ENCODE measurements around the gene PRR16.

The PRR16 gene

DNA sequence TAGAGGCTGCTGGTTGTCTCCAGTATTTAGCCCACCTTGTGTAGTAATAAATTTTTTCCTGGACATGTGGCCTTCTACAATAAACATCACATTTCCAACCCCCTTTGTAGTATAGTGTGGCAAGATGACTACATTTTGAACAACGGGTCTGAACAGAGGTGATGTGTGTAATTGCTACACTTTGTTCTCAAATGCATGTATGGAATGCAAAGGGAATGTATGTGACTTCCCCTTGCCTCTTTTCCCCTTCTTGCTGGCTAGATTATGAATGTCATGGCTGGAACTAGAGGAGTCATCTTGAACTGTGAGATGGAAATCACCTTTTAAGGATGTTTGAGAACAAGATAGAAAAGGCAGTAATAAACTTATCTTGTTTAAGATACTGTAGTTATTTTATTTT, 54.5 kb downstream of the PRR16 start:
- no peak for FAIRE-seq

DNA sequence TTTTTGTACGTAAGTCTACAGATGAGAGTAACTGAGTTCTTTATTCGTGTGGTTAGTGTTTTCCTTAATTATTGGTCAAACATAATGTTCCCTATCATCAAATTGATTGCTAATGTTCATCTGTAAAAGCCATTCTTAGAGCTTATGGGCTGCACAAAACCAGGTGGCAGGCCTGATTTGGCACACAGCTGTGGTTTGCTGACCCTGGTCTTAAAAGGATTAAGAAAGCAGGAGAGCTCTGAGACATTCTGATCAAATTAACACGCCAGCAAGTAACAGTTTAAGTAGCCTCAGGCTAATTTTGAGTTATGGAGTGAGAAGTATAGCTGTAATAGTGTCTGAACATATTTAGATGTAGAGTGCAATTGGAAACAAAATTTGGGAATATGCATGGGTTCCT, 63.2 kb downstream of the PRR16 start:
- FAIRE-seq: no peak

DNA sequence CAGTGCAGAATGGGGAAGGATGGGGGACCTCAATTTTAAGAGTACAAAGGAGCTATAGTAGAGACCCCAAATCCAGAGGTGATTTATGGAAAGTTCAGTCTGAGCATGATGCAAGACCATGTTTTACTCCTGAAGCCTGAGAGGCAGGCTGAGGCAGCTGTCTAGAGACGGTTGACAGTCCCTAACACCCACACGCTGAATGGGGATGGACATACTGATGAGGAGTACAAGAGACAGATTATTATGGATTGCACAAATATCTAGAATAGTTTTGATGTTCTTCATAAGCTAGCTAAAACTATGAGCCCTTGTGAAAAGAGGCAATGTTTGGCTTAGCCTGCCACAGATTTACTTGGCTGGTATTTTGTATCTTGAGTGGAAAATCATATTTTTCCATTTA, 64.5 kb downstream of the PRR16 start:
- FAIRE-seq: no peak

DNA sequence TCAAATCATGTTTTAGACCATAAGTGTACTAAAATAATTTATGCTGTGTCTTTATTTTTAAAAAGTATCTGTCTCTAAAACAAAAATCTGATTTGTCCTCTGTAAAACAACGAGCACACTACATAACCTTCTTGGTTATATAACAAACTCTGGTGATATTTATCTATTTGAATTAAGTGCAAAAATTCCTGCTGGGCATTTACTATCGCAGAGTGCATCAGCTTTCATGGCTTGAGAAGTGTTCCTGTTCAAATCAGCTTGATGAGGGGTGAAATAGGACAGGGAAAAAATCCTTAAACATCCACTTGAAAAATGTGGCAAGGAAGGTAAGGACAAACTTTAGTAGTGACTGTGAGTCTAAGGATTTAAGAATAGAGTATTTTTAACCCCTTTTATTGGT, 65.3 kb downstream of the PRR16 start:
- no peak for FAIRE-seq

DNA sequence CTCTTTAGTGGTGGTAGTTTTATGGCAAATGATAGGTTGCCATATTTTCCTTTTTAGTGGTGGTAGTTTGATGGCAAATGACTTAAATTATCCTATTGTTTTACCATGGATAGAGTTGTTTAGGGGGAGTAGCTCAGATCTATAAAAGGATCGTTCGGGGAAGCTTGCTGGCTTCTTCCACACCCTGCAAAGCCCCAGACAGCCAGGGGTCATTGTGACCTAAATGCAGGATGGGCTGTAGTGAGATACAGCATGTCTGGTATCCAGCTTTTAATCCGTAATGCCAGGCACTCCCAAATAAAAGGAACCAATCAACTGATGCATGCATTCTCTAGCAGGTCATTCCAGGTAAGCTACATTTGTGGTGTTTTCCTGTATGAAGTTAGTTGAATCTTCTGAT, 67.1 kb downstream of the PRR16 start:
- no peak for FAIRE-seq

DNA sequence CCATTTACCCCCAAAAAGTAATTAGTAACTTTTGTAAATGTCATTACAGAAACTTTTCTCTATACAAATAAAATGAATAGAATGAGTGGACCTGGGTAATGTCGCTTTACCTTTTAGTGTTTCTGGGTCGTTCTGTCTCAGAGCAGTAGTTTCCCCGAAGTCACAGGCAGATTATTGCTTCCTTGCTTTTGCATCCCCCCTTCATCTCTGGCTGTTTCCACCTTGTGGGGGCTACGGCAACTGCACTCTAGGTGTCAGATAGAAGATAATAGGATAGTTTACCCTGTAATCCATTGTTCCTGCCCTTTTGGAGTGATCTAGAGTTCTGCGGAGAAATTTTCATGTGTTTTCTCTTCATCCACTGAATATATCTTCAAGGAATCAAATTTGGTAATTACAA, 68.7 kb downstream of the PRR16 start:
- no peak for FAIRE-seq

DNA sequence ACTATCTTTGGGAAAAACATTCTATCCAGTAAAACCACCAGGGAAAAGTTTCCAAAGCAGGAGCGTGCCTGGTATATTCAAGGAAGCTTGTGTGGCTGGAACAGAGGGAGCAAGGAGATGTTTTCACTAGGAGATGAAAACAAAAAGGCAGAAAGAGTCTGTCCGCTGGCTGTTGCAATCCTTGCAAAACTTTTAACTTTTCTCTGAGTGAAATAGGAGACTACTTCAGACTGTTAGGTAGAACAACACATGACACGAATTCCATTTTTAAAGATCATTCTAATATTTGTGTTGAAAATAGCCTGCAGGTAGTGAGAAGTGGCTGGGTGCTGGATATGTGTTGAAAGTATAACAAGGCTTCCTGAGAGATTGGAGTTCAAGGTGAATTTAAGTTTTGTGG, 69.5 kb downstream of the PRR16 start:
- FAIRE-seq: no peak

DNA sequence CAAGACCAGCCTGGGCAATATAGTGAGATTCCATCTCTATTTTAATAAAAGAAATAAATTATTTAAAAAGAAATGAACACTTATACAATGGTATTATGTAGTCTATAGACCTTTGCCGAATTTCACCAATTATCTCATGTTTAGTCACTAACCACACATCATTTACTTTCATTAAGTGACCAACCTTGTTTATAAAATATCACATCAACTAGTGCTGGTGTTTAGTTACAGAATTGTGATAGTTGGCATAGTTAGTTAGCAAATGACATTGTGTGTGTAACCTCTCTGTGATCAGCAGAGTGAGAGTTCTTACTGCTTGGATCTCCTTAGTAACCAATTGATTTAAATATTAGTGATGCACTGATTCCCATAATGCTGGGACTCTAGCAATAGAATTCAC, 71.8 kb downstream of the PRR16 start:
- FAIRE-seq: no peak

DNA sequence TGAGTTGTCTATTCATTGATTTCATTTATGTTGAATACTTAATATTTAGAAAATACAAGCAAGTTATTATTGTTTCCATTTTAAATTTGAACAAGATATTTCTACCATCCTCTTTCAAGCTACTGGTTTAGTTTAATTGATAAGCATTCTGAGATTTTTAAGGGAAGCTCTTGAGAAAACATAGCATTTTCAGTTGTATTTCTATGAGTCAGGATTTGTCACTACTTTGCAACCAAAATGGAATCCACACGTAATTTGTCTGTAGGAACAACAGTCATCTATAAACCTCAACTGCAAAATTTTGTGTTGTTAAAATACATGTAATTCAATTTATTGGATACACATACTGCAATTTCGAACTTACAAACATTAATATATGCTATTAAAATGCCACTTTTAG, 74.0 kb downstream of the PRR16 start:
- FAIRE-seq: no peak

DNA sequence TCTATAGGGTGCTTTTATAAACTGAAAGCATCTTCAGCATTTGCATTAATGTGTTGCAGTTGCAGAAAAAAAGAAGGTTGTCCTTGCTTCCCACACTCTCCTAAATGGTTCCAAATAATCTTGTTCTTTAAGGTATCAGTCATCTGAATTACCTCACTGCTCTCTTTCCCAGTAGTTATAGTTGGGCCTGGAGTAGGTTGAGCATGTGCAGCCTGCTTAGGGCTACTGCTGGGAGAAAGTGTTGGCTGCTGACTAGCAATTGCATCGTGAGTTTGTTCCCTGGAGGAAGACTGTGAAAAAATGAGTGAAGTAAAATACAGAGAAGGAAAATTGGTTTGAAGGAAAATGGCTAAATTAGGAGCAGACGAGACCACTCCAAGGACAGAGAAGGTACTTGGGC, 74.5 kb downstream of the PRR16 start:
- no peak for FAIRE-seq

DNA sequence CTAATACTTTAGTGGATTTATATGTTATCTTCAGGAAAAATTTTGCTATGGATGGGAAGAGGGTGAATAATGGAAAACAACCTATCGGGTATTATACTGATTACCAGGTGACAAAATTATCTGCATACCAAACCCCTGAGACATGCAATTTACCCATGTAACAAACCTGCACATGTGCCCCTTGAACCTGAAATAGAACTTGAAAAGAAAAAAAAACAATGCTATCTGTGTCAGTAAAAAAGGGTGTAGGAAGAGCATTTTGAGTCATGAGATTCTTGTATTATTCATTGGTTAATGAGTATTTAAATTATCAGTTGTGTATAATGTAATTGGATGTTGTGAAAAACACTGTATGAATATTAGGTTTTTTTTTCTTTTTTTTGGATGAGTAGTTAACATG, 75.4 kb downstream of the PRR16 start:
- no peak for FAIRE-seq

DNA sequence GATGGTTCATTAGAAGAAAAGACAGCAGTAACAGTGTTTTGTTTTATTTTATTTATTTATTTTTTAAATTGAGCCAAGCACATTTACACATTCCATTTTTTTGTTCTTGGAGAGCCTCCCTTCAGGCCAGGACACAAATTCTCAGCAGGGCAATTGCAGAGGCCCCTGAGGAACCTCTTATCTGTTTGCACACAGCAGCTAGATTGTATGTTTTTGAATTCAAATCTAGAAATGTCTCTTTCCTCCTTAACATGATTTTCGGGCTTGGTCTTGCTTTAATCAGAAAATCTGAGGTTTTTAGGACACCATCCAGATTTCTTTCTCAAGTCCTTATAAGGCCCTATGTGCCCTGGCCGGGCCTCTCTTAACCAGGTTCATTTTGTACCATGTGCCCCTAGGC, 76.0 kb downstream of the PRR16 start:
- no peak for FAIRE-seq

DNA sequence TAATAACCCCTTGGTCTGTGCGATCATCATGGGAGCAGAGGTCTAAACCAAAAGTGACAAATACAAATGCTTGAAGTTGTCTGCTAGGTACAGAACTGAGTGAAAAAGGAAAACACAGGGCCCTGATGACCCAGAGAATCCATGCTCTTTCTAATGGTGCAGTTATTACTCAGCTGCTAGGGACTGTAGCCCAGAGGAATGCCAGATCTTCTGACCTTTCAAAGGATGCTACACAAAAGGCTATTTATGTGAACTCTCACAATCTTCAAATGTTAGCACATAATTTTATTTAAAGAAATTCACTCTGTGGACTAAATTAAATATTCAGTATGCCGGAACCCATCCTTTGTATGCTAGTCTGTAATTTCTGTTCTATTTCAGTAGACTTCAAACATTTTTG, 79.9 kb downstream of the PRR16 start:
- no peak for FAIRE-seq

DNA sequence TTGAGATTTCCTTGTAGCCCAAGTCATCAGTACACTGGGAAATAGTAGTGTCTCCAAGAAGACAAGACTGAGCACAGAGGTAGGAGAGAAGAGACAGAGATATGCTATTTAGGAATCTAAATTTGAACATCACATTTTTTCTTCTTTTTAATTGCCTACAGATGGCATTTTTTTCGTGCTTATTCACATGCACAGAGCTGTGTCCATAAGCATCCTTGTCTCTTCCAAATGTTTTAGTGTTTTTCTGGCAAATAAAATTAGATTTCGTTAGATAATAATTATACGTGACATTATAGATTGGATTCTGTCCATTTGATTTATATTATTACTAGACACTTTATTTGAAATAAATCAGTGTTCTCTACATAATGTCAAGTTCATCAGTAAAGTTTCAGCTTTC, 80.9 kb downstream of the PRR16 start:
- no peak for FAIRE-seq

DNA sequence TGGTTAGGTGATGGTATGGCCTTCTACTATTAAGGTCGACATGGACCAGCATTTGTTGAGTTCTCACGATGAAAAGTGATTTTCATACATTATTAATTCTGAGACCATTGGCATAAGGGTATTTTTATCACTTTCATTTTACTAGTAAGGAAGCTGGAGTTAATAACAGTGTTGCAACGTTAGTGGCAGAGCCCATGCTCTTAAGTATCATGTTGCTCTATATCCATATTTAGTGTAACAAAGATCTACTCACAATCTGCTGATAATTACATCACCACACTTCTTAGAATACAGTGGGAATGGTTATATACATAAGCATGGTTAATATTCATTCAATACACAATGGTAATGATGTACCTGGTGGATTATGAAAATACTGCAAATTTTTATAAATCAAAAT, 81.9 kb downstream of the PRR16 start:
- FAIRE-seq: no peak

DNA sequence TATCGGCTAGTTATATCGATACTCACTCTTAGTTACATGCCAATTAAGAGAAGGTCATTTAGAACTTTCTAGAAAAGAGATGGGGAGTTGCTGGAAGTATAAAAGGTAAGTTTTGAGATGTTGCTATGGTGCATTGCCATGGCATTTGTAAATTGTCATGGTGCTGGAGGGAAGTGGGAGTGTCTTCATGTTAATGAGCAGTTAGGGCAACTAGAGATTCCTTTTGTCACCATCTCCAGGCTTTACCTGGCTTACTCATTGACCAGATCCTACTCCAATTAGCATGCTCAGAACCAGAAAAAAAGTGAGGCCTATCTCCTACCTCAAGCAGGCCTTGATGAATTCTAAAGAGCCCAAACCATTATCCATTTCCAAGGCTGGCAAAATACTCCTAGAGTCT, 82.8 kb downstream of the PRR16 start:
- FAIRE-seq: no peak

DNA sequence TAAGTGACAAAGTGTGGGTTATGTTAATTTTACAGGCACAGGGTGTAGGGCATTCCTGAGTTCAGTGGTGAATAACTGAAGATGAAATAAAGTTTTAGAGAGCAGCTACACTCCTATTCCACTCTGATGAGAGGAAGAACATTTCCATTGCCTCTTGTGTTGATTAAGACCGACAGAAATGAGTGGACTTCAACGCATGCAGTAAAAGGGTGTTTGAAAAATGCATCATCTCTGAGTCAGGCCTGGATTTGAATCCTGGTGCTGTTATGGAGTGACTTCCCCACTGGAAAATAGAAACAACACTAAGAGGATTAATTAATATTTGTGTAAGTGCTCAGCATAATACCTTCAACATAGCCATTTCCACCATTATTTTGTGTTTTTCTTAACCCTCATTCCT, 86.3 kb downstream of the PRR16 start:
- FAIRE-seq: no peak

DNA sequence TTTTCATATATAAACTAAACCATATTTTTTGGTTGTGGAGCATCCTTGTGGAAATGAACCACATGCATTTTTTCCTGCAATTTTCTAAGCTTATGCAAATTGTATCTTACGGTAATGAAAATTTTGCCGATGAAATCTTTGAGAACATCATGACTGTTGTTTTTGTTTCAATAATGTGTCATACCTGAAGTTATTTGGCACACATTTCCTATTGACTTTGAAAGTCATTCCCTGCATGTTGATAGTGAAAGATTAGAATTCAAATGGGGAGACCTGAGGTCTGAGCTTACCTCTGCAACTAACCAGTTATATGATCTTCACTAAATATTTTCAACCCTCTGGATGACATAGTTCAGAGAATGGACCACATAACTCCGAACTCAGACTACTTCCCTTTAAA, 88.5 kb downstream of the PRR16 start:
- no peak for FAIRE-seq

DNA sequence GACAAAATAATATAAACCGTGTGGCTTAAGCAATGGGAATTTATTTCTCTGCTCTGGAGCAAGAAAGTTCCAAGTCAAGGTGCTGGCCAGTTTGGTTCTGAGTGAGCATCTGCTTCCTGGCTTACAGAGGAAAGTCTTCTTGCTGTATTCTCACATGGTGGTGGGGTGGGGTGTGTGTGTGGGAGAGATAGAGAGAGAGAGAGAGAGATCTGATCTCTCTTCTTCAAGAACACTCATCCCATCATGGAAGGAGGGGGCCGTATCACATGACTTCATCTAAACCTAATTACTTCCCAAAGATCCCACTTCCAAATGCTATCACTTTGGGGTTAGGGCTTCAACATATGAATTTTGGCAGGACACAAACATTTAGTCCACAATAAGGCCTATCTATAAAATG, 91.2 kb downstream of the PRR16 start:
- no peak for FAIRE-seq

DNA sequence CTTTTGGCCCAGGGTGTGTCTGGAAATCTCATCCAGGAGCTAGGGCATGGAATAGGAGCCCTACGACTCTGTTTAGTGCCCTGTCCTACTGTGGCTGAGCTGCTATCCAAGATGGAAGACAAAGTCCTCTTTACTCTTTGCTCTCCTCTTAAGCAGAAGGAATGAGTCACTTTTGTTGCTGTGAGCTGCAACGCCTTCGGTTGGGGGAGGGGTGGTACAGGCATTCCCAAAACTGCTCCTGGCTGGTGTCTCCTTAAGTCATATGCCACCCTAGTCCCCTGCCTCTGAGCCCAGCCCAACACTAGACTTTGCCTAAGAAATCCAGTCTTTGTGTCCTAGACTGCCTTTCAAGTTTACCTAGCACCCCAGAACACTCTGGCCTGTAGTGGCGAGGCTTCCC, 99.9 kb downstream of the PRR16 start:
- no peak for FAIRE-seq

DNA sequence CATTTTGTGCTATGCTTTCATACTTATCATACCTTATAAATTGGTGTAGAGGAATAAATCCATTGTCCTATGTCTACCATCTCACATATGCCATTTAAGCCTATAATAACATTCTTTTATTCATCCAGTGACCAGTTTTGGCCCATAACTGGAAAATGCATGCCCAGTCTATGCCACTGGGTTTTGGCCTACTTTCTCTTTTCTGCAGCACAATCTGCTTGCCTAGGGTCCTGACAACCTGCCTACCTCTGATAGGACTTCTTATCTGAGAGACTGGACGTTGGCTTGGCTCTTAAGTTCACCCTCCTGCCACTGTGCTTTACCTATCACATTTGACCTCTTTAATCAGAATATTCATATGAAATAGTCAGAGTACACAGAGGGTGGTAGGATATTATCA, 103.0 kb downstream of the PRR16 start:
- no peak for FAIRE-seq

DNA sequence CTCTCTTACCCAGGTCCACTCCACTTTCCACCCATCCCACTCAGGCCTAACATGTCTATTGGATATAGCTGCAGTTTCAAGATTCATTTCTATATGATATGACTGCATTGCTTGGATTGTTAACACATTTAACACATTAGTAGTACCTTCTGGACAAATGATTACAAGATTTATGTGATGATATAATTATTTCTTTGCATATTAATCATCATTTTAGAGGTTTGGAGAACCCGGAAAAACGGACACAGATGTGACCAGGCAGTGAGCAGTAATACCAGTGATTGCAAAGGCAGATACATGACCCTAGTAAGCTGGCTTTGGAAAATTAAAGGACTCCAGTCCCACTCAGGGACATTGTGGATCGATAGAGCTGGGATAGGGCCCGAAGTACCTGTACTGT, 103.8 kb downstream of the PRR16 start:
- no peak for FAIRE-seq

DNA sequence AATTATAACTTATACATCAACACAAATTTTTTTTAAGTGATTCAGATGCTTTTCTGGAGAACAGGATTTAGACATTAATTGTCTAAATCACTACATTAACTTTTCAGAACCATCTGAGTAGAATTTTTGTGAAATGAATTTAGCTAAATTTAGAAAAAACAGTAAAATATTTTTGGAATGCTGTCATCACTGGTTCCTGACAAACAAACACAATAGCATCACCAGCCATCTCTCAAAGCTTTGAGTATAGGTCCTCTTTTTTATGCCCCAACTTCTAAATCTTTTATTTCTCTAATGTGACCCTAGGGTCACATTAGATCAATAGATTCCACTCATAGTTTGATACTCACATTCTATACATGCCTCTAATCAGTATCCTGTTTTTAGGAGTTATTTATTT, 104.6 kb downstream of the PRR16 start:
- FAIRE-seq: no peak

DNA sequence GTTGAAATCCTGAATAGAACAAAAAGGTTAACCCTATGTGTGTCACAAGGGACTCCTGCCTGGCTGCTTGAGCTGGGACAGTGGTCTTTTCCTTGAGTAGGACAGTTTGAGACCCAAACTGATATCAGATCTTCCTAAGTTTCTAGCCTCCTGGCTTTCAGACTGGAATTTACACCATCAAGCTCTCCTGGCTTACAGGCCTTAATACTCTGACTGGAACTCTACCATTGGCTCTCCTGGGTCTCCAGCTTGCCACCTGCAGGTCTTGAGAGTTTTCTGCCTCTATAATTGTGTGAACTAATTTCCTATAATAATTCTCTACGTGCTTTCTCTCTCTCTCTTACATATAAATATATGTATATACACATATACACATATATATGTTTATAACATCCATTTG, 112.5 kb downstream of the PRR16 start:
- FAIRE-seq: no peak

DNA sequence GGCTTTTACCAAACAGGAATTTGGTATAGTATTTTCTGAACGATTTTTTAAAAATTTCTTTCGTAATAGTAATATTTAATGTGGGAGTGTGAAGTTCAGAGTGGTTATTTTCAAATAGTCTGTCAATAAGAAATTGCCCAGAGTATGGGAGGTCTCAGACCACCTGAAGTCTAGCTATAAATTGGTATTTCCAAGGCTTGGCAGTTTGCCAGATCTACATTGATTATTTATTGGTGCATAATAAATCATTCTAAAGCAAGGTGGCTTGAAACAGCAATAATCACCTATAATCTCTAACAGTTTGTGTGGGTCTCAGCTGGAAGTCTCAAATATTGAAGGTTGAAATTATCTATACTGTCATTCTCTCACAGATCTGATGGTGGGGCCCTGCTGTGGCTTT, 118.5 kb downstream of the PRR16 start:
- no peak for FAIRE-seq

DNA sequence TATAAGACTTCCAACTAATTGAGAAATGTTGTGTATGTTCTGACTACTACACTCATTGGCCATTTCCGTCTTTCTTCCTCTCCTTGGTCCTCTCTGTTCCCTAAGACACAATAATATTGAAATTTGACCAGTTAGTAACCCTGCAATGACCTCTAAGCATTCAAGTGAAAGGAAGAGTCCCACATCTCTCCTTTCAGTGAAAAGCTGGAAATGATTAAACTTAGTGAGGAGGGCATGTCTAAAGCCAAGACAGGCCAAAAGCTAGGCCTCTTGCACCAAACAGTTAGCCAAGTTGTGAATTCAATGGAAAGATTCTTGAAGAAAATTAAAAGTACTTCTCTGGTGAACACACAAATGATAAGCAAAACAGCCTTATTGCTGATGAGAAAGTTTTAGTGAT, 122.5 kb downstream of the PRR16 start:
- no peak for FAIRE-seq

DNA sequence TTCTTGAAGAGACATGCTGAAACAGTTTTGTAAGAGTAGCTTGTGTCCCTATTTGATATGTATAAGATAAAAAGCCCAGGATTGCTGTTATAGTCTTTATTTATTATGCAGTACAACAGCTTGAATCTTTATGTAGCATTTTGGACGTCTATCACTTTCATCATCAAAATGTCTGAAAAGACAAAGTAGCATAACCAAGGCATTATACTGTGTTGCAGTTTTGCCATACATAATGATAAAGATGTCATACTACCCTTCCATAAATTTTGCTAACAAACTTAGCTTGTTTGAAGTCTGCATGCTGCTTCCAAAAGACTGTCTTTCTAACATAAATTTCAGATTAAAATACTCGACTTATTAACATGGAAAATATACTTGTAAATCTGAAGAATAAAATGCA, 127.8 kb downstream of the PRR16 start:
- FAIRE-seq: no peak

All from A204.1 (cell line).